ENCODE data around the gene LRRK1. TPM values are rescaled to one million over a fixed set of nuclear protein-coding genes. Genes with fewer than 3 reads are reported as not detected.

Gene LRRK1
- total RNA-seq, 1 donor from 2014 or later: 105 TPM

- peaks cover 0 to 5% of the 10 kb centered on the region in 2 donors for H3K36me3 ChIP-seq
- H3K9me3 ChIP-seq: no peaks in the 10 kb centered on the region
- no peak for DNase-seq (ENCODE audit: low spot score in 2 of 2)
- no peak overlapping the region for H3K4me3 ChIP-seq
- no peaks in the 10 kb centered on the region for H3K4me1 ChIP-seq
- H3K27ac ChIP-seq: no peak overlapping the region
- H3K27me3 ChIP-seq: no peaks in the 10 kb centered on the region
- TF ChIP-seq, protein P1, sequence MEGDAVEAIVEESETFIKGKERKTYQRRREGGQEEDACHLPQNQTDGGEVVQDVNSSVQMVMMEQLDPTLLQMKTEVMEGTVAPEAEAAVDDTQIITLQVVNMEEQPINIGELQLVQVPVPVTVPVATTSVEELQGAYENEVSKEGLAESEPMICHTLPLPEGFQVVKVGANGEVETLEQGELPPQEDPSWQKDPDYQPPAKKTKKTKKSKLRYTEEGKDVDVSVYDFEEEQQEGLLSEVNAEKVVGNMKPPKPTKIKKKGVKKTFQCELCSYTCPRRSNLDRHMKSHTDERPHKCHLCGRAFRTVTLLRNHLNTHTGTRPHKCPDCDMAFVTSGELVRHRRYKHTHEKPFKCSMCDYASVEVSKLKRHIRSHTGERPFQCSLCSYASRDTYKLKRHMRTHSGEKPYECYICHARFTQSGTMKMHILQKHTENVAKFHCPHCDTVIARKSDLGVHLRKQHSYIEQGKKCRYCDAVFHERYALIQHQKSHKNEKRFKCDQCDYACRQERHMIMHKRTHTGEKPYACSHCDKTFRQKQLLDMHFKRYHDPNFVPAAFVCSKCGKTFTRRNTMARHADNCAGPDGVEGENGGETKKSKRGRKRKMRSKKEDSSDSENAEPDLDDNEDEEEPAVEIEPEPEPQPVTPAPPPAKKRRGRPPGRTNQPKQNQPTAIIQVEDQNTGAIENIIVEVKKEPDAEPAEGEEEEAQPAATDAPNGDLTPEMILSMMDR (IDR thresholded peaks at IDR 0.05): no peak
- intact Hi-C loops (cut with DNase I): no loop called here
These were observed 81.1 kb downstream of the LRRK1 start for GRCh38 chr15:101000271-101000681.

GRCh38 chr15:101001056-101001455 is 81.9 kb downstream of the LRRK1 start:
- intact Hi-C loops (cut with DNase I): no loop called here
- TF ChIP-seq, protein P1 (IDR thresholded peaks at IDR 0.05): no peak

GRCh38 chr15:101001796-101002195 is 82.6 kb downstream of the LRRK1 start:
- TF ChIP-seq, protein P1 (IDR thresholded peaks at IDR 0.05): no peak
- Histone ChIP-seq H3K27me3 (no peaks in the 10 kb centered on the region), H3K4me3 (no peak overlapping the region), H3K27ac (no peak overlapping the region), H3K4me1 (no peaks in the 10 kb centered on the region), H3K9me3 (no peaks in the 10 kb centered on the region), H3K36me3 (no peaks in the 10 kb centered on the region)
- DNase-seq (ENCODE audit: low spot score in 2 of 2): no peak
- intact Hi-C loops (cut with DNase I): no loop called here

More at GRCh38 chr15:101001056-101001455, 81.9 kb downstream of the LRRK1 start:
- Histone ChIP-seq H3K36me3 (peaks cover 0 to 2% of the 10 kb centered on the region in 2 donors), H3K4me1 (no peaks in the 10 kb centered on the region), H3K27ac (no peak overlapping the region), H3K27me3 (no peaks in the 10 kb centered on the region), H3K4me3 (no peak overlapping the region), H3K9me3 (no peaks in the 10 kb centered on the region)
- no peak for DNase-seq (ENCODE audit: low spot score in 2 of 2)

DNA sequence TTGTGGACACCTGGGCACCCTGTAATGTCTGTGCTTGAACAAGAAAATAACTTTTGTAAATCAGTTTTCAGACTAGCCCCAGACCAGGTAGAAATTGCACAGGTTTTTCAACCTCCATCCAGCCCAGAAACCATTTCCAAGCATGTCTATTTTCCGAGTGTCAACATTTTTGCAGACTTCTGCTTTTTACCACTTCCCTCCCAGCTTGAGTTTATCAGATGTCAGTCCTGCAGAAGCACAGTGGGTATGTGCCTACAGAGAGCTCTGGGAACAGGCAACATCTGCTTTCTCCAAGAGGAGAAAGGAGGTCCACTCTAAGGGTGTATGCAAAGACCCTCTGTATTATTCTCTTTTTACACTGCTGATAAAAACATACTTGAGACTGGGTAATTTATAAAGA is 83.9 kb downstream of the LRRK1 start:
- intact Hi-C loops (cut with DNase I): no loop called here
- Histone ChIP-seq H3K27ac (no peak overlapping the region), H3K4me1 (peaks cover 0 to 5% of the 10 kb centered on the region in 2 donors), H3K4me3 (no peak overlapping the region), H3K9me3 (no peaks in the 10 kb centered on the region), H3K27me3 (no peaks in the 10 kb centered on the region), H3K36me3 (no peaks in the 10 kb centered on the region)
- TF ChIP-seq, protein P1 (IDR thresholded peaks at IDR 0.05): no peak
- no peak for DNase-seq (ENCODE audit: low spot score in 2 of 2)

DNA sequence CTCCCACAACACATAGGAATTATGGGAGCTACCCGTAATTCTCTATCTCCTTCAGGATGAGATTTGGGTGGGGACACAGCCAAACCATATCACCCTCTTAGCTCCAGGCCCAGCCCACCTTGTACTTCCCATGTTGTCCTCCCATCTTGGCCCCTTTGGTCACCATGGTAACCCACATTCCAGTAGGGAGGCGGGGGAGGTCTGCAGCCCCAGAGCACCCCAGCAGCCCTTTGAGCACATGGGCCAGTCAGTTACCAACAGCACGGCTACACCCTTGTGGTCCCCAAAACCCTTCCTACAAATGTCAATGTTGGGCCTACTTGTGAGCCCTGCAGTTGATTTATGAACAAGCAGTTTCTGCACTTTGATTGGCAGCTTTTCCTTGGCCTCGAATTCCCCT is 84.5 kb downstream of the LRRK1 start:
- no peaks in the 10 kb centered on the region for H3K9me3 ChIP-seq
- TF ChIP-seq, protein P1 (IDR thresholded peaks at IDR 0.05): no peak
- intact Hi-C loops (cut with DNase I): no loop called here
- H3K27me3 ChIP-seq: no peaks in the 10 kb centered on the region
- DNase-seq (ENCODE audit: low spot score in 2 of 2): no peak
- H3K27ac ChIP-seq: no peak overlapping the region
- H3K36me3 ChIP-seq: no peaks in the 10 kb centered on the region
- H3K4me3 ChIP-seq: no peak overlapping the region
- H3K4me1 ChIP-seq: peaks cover 2 to 5% of the 10 kb centered on the region in 2 donors

- no peaks in the 10 kb centered on the region for H3K27me3 ChIP-seq
- no peaks in the 10 kb centered on the region for H3K9me3 ChIP-seq
- H3K36me3 ChIP-seq: no peaks in the 10 kb centered on the region
- H3K4me3 ChIP-seq: no peak overlapping the region
- H3K4me1 ChIP-seq: peaks cover 3 to 5% of the 10 kb centered on the region in 2 donors
- H3K27ac ChIP-seq: no peak overlapping the region
- intact Hi-C loops (cut with DNase I): no loop called here
- no peak for DNase-seq (ENCODE audit: low spot score in 2 of 2)
- TF ChIP-seq, protein P1 (IDR thresholded peaks at IDR 0.05): no peak
These were observed 85.3 kb downstream of the LRRK1 start for GRCh38 chr15:101004500-101004899.
